DOHH2 (cell line): ENCODE results near the gene USP13.

Source experiments
- H3F3A ChIP-seq: fragments of 200-600 bp; sonication (generic), shearing (Covaris generic); 2 replicates; pipeline ENCODE4 v1.6.0; 2016; ENCODE audit warnings: antibody characterized with exemption, mild to moderate bottlenecking; ENCODE audit not compliant: control insufficient read depth, insufficient read depth
- H3K27ac ChIP-seq: fragments of 200-600 bp; sonication (generic); 2 replicates; pipeline ENCODE4 v1.5.1; 2014; ENCODE audit warnings: low read depth, mild to moderate bottlenecking, low read length, moderate library complexity
- H3K27me3 ChIP-seq: fragments of 200-600 bp; sonication (generic); 2 replicates; pipeline ENCODE4 v1.6.1; 2014; ENCODE audit warnings: mild to moderate bottlenecking, low read length, mixed read lengths; ENCODE audit not compliant: control insufficient read depth
- H3K36me3 ChIP-seq: fragments of 200-600 bp; sonication (generic); 2 replicates; pipeline ENCODE4 v1.6.1; 2014; ENCODE audit warnings: mild to moderate bottlenecking, low read length, moderate library complexity, mixed read lengths; ENCODE audit not compliant: control insufficient read depth
- H3K4me1 ChIP-seq: fragments of 200-600 bp; sonication (generic); 2 replicates; pipeline ENCODE4 v1.6.1; 2014; ENCODE audit warnings: mild to moderate bottlenecking, low read length, mixed read lengths; ENCODE audit not compliant: control insufficient read depth
- H3K4me2 ChIP-seq: fragments of 200-600 bp; sonication (generic); 2 replicates; pipeline ENCODE4 v1.6.0; 2014; ENCODE audit warnings: mild to moderate bottlenecking, low read length, moderate library complexity
- H3K4me3 ChIP-seq: fragments of 200-600 bp; sonication (generic); 2 replicates; pipeline ENCODE4 v1.5.1; 2014; ENCODE audit warnings: mild to moderate bottlenecking, low read length, mixed read lengths
- H3K79me2 ChIP-seq: fragments of 200-600 bp; sonication (generic); 2 replicates; pipeline ENCODE4 v1.6.1; 2014; ENCODE audit warnings: mild to moderate bottlenecking, low read length, mixed read lengths; ENCODE audit not compliant: control insufficient read depth
- H3K9me2 ChIP-seq: fragments of 200-600 bp; sonication (generic); replicated peaks from 2 replicates; pipeline ENCODE4 v1.6.1; 2014; ENCODE audit warnings: mild to moderate bottlenecking, low read length, mixed read lengths; ENCODE audit not compliant: control insufficient read depth
- H3K9me3 ChIP-seq: fragments of 200-600 bp; sonication (generic); 2 replicates; pipeline ENCODE4 v1.6.1; 2014; ENCODE audit warnings: antibody characterized with exemption, low read length, mixed read lengths; ENCODE audit not compliant: control insufficient read depth, insufficient read depth
- H4K20me1 ChIP-seq: fragments of 200-600 bp; sonication (generic); 2 replicates; pipeline ENCODE4 v1.6.0; 2014; ENCODE audit warnings: low read depth, mild to moderate bottlenecking, antibody characterized with exemption, low read length, moderate library complexity; ENCODE audit not compliant: control insufficient read depth, insufficient read depth
- CTCF ChIP-seq: fragments of 200-600 bp; sonication (generic); IDR thresholded peaks from one replicate; pipeline ENCODE4 v1.5.1; 2014; ENCODE audit warnings: antibody characterized with exemption, mild to moderate bottlenecking, low read depth, low read length; ENCODE audit not compliant: poor library complexity, severe bottlenecking
- EZH2phosphoT487 ChIP-seq: fragments of 200-600 bp; sonication (generic); IDR thresholded peaks from 2 replicates; pipeline ENCODE4 v1.6.1; 2017; ENCODE audit warnings: borderline replicate concordance, mild to moderate bottlenecking, antibody characterized with exemption, low read length, moderate library complexity, mixed read lengths

USP13 gene

GRCh38 chr3:179668429-179668828 is 15.6 kb downstream of the USP13 start:
- Histone ChIP-seq H3K36me3 (no peaks in the 10 kb centered on the region; the same call in 1 of the 2 replicates), H3K4me3 (no peak overlapping the region), H3K9me2 (no peaks in the 10 kb centered on the region), H4K20me1 (peaks cover 9% of the 10 kb centered on the region; the same call in 1 of the 2 replicates), H3K9me3 (no peaks in the 10 kb centered on the region), H3K79me2 (peaks cover 98% of the 10 kb centered on the region), H3K4me1 (no peaks in the 10 kb centered on the region), H3K4me2 (no peak overlapping the region), H3F3A (no peaks in the 10 kb centered on the region), H3K27ac (no peak overlapping the region), H3K27me3 (no peaks in the 10 kb centered on the region)
- no peak for TF ChIP-seq EZH2phosphoT487
- TF ChIP-seq CTCF = no peak

GRCh38 chr3:179670311-179670710 is 17.5 kb downstream of the USP13 start:
- H3K9me3 ChIP-seq = no peaks in the 10 kb centered on the region
- H3K27ac ChIP-seq = no peak overlapping the region
- no peaks in the 10 kb centered on the region for H3K36me3 ChIP-seq
- no peaks in the 10 kb centered on the region for H3F3A ChIP-seq
- H4K20me1 ChIP-seq = peaks cover 9% of the 10 kb centered on the region; the same call in 1 of the 2 replicates
- peaks cover 98% of the 10 kb centered on the region for H3K79me2 ChIP-seq
- TF ChIP-seq EZH2phosphoT487 (no peak), CTCF (no peak)
- H3K4me3 ChIP-seq = no peak overlapping the region
- no peak overlapping the region for H3K4me2 ChIP-seq
- no peaks in the 10 kb centered on the region for H3K9me2 ChIP-seq
- H3K27me3 ChIP-seq = no peaks in the 10 kb centered on the region
- no peaks in the 10 kb centered on the region for H3K4me1 ChIP-seq

- Histone ChIP-seq H3K4me3 (no peak overlapping the region), H4K20me1 (peaks cover 13% of the 10 kb centered on the region; the same call in 1 of the 2 replicates), H3K27ac (no peak overlapping the region), H3K79me2 (peaks cover 96% of the 10 kb centered on the region), H3K36me3 (no peaks in the 10 kb centered on the region), H3K27me3 (no peaks in the 10 kb centered on the region), H3K4me2 (no peak overlapping the region), H3K9me2 (no peaks in the 10 kb centered on the region), H3K9me3 (no peaks in the 10 kb centered on the region), H3F3A (no peaks in the 10 kb centered on the region), H3K4me1 (no peaks in the 10 kb centered on the region)
- no peak for TF ChIP-seq EZH2phosphoT487
- TF ChIP-seq CTCF = no peak
Observed at GRCh38 chr3:179671309-179671708, 18.5 kb downstream of the USP13 start.
